ENCODE results near the gene CFAP54. TPM values are rescaled to one million over a fixed set of nuclear protein-coding genes. Genes with fewer than 3 reads are reported as not detected.

CFAP54 gene
- polyA plus RNA-seq, 4 donors = 0.10 to 0.31 TPM; not detected in 2

- H3K36me3 ChIP-seq (ENCODE audit: control insufficient read depth in 3 of 3, insufficient read depth in 2 of 3, low read depth in 1 of 3, low read length in 3 of 3) = no peaks in the 10 kb centered on the region
- DNase-seq (no peak), FAIRE-seq (no peak)
- H3K27ac ChIP-seq (ENCODE audit: low read depth in 1 of 3, low read length in 2 of 3) = no peak overlapping the region
- no peak overlapping the region for H3K4me3 ChIP-seq (ENCODE audit: low read depth in 1 of 3, low read length in 3 of 3)
- H3K27me3 ChIP-seq (ENCODE audit: control insufficient read depth in 3 of 3, insufficient read depth in 3 of 3, low read length in 3 of 3) = no peaks in the 10 kb centered on the region
- WGBS, 3 donors = 56 to 79% (median 60%) methylated on average over 5 of the region's 5 CpGs
- H3K9me3 ChIP-seq (ENCODE audit: control insufficient read depth in 2 of 2, insufficient read depth in 1 of 2, low read depth in 1 of 2, low read length in 1 of 2) = peaks cover 0 to 6% of the 10 kb centered on the region in 2 donors
- no peaks in the 10 kb centered on the region for H3K4me1 ChIP-seq (ENCODE audit: control insufficient read depth in 3 of 3, insufficient read depth in 2 of 3, low read depth in 1 of 3, low read length in 2 of 3)
These were observed 17.0 kb upstream of the CFAP54 start for GRCh38 chr12:96472384-96472783.

GRCh38 chr12:96473394-96474093 lies 15.8 kb upstream of the CFAP54 start:
- no peaks in the 10 kb centered on the region for H3K4me1 ChIP-seq (ENCODE audit: control insufficient read depth in 3 of 3, insufficient read depth in 2 of 3, low read depth in 1 of 3, low read length in 2 of 3)
- H3K36me3 ChIP-seq (ENCODE audit: control insufficient read depth in 3 of 3, insufficient read depth in 2 of 3, low read depth in 1 of 3, low read length in 3 of 3) = no peaks in the 10 kb centered on the region
- H3K27me3 ChIP-seq (ENCODE audit: control insufficient read depth in 3 of 3, insufficient read depth in 3 of 3, low read length in 3 of 3) = no peaks in the 10 kb centered on the region
- 71 to 72% (median 72%) methylated on average over 4 of the region's 4 CpGs for WGBS, 3 donors
- H3K4me3 ChIP-seq (ENCODE audit: low read depth in 1 of 3, low read length in 3 of 3) = no peak overlapping the region
- DNase-seq (no peak), FAIRE-seq (no peak)
- no peak overlapping the region for H3K27ac ChIP-seq (ENCODE audit: low read depth in 1 of 3, low read length in 2 of 3)
- H3K9me3 ChIP-seq (ENCODE audit: control insufficient read depth in 2 of 2, insufficient read depth in 1 of 2, low read depth in 1 of 2, low read length in 1 of 2) = peaks cover 0 to 6% of the 10 kb centered on the region in 2 donors

- Histone ChIP-seq H3K36me3 (ENCODE audit: control insufficient read depth in 3 of 3, insufficient read depth in 2 of 3, low read depth in 1 of 3, low read length in 3 of 3) (no peaks in the 10 kb centered on the region), H3K4me3 (ENCODE audit: low read depth in 1 of 3, low read length in 3 of 3) (no peak overlapping the region), H3K9me3 (ENCODE audit: control insufficient read depth in 2 of 2, insufficient read depth in 1 of 2, low read depth in 1 of 2, low read length in 1 of 2) (peaks cover 0 to 5% of the 10 kb centered on the region in 2 donors), H3K27me3 (ENCODE audit: control insufficient read depth in 3 of 3, insufficient read depth in 3 of 3, low read length in 3 of 3) (no peaks in the 10 kb centered on the region), H3K4me1 (ENCODE audit: control insufficient read depth in 3 of 3, insufficient read depth in 2 of 3, low read depth in 1 of 3, low read length in 2 of 3) (no peaks in the 10 kb centered on the region), H3K27ac (ENCODE audit: low read depth in 1 of 3, low read length in 2 of 3) (no peak overlapping the region)
- DNase-seq (no peak), FAIRE-seq (no peak)
- 62 to 88% (median 75%) methylated on average over 4 of the region's 4 CpGs for WGBS, 3 donors
These were observed 15.2 kb upstream of the CFAP54 start for GRCh38 chr12:96474206-96474605.

GRCh38 chr12:96478011-96478410 lies 11.4 kb upstream of the CFAP54 start:
- FAIRE-seq (no peak), DNase-seq (no peak)
- Histone ChIP-seq H3K9me3 (ENCODE audit: control insufficient read depth in 2 of 2, insufficient read depth in 1 of 2, low read depth in 1 of 2, low read length in 1 of 2) (no peaks in the 10 kb centered on the region), H3K27me3 (ENCODE audit: control insufficient read depth in 3 of 3, insufficient read depth in 3 of 3, low read length in 3 of 3) (no peaks in the 10 kb centered on the region), H3K27ac (ENCODE audit: low read depth in 1 of 3, low read length in 2 of 3) (no peak overlapping the region), H3K4me3 (ENCODE audit: low read depth in 1 of 3, low read length in 3 of 3) (no peak overlapping the region), H3K36me3 (ENCODE audit: control insufficient read depth in 3 of 3, insufficient read depth in 2 of 3, low read depth in 1 of 3, low read length in 3 of 3) (no peaks in the 10 kb centered on the region), H3K4me1 (ENCODE audit: control insufficient read depth in 3 of 3, insufficient read depth in 2 of 3, low read depth in 1 of 3, low read length in 2 of 3) (no peaks in the 10 kb centered on the region)
- 55 to 58% (median 56%) methylated on average over 3 of the region's 3 CpGs for WGBS, 3 donors

- FAIRE-seq = no peak
- 94 to 96% (median 95%) methylated on average over 5 of the region's 5 CpGs for whole genome bisulfite sequencing, 3 donors
These were observed 7.3 kb upstream of the CFAP54 start for GRCh38 chr12:96482086-96482485.

GRCh38 chr12:96483116-96483515 lies 6.3 kb upstream of the CFAP54 start:
- no peaks in the 10 kb centered on the region for H3K4me1 ChIP-seq (ENCODE audit: control insufficient read depth in 3 of 3, insufficient read depth in 2 of 3, low read depth in 1 of 3, low read length in 2 of 3)
- no peak for DNase-seq
- H3K36me3 ChIP-seq (ENCODE audit: control insufficient read depth in 3 of 3, insufficient read depth in 2 of 3, low read depth in 1 of 3, low read length in 3 of 3) = no peaks in the 10 kb centered on the region
- H3K27ac ChIP-seq (ENCODE audit: low read depth in 1 of 3, low read length in 2 of 3) = no peak overlapping the region
- H3K27me3 ChIP-seq (ENCODE audit: control insufficient read depth in 3 of 3, insufficient read depth in 3 of 3, low read length in 3 of 3) = no peaks in the 10 kb centered on the region
- WGBS, 3 donors = 87 to 98% (median 93%) methylated on average over 2 of the region's 2 CpGs
- no peak overlapping the region for H3K4me3 ChIP-seq (ENCODE audit: low read depth in 1 of 3, low read length in 3 of 3)
- no peak for FAIRE-seq
- no peaks in the 10 kb centered on the region for H3K9me3 ChIP-seq (ENCODE audit: control insufficient read depth in 2 of 2, insufficient read depth in 1 of 2, low read depth in 1 of 2, low read length in 1 of 2)

More at GRCh38 chr12:96482086-96482485, 7.3 kb upstream of the CFAP54 start:
- DNase-seq = no peak
- Histone ChIP-seq H3K36me3 (ENCODE audit: control insufficient read depth in 3 of 3, insufficient read depth in 2 of 3, low read depth in 1 of 3, low read length in 3 of 3) (no peaks in the 10 kb centered on the region), H3K4me1 (ENCODE audit: control insufficient read depth in 3 of 3, insufficient read depth in 2 of 3, low read depth in 1 of 3, low read length in 2 of 3) (no peaks in the 10 kb centered on the region), H3K4me3 (ENCODE audit: low read depth in 1 of 3, low read length in 3 of 3) (no peak overlapping the region), H3K9me3 (ENCODE audit: control insufficient read depth in 2 of 2, insufficient read depth in 1 of 2, low read depth in 1 of 2, low read length in 1 of 2) (no peaks in the 10 kb centered on the region), H3K27ac (ENCODE audit: low read depth in 1 of 3, low read length in 2 of 3) (no peak overlapping the region), H3K27me3 (ENCODE audit: control insufficient read depth in 3 of 3, insufficient read depth in 3 of 3, low read length in 3 of 3) (no peaks in the 10 kb centered on the region)

GRCh38 chr12:96486751-96487613 lies 2.4 kb upstream of the CFAP54 start:
- Histone ChIP-seq H3K4me1 (ENCODE audit: control insufficient read depth in 3 of 3, insufficient read depth in 2 of 3, low read depth in 1 of 3, low read length in 2 of 3) (peaks cover 0 to 3% (median 0%) of the 10 kb centered on the region in 3 donors), H3K4me3 (ENCODE audit: low read depth in 1 of 3, low read length in 3 of 3) (no peak overlapping the region), H3K27ac (ENCODE audit: low read depth in 1 of 3, low read length in 2 of 3) (no peak overlapping the region), H3K27me3 (ENCODE audit: control insufficient read depth in 3 of 3, insufficient read depth in 3 of 3, low read length in 3 of 3) (peaks cover 0 to 7% (median 0%) of the 10 kb centered on the region in 3 donors), H3K36me3 (ENCODE audit: control insufficient read depth in 3 of 3, insufficient read depth in 2 of 3, low read depth in 1 of 3, low read length in 3 of 3) (no peaks in the 10 kb centered on the region), H3K9me3 (ENCODE audit: control insufficient read depth in 2 of 2, insufficient read depth in 1 of 2, low read depth in 1 of 2, low read length in 1 of 2) (no peaks in the 10 kb centered on the region)
- DNase-seq (no peak), FAIRE-seq (no peak)
- WGBS, 3 donors = 84 to 91% (median 91%) methylated on average over 12 of the region's 12 CpGs

GRCh38 chr12:96487634-96488033 lies 1.7 kb upstream of the CFAP54 start:
- no peak for DNase-seq
- Histone ChIP-seq H3K27me3 (ENCODE audit: control insufficient read depth in 3 of 3, insufficient read depth in 3 of 3, low read length in 3 of 3) (peaks cover 0 to 7% (median 0%) of the 10 kb centered on the region in 3 donors), H3K4me3 (ENCODE audit: low read depth in 1 of 3, low read length in 3 of 3) (no peak overlapping the region), H3K9me3 (ENCODE audit: control insufficient read depth in 2 of 2, insufficient read depth in 1 of 2, low read depth in 1 of 2, low read length in 1 of 2) (no peaks in the 10 kb centered on the region), H3K36me3 (ENCODE audit: control insufficient read depth in 3 of 3, insufficient read depth in 2 of 3, low read depth in 1 of 3, low read length in 3 of 3) (no peaks in the 10 kb centered on the region), H3K4me1 (ENCODE audit: control insufficient read depth in 3 of 3, insufficient read depth in 2 of 3, low read depth in 1 of 3, low read length in 2 of 3) (peaks cover 0 to 3% (median 0%) of the 10 kb centered on the region in 3 donors), H3K27ac (ENCODE audit: low read depth in 1 of 3, low read length in 2 of 3) (no peak overlapping the region)
- no peak for FAIRE-seq
- WGBS, 3 donors = 73 to 83% (median 75%) methylated on average over 3 of the region's 3 CpGs

Measured in small intestine (tissue), 7 donors.